Measurements from ENCODE around the gene SLC12A1.

Gene SLC12A1

GRCh38 chr15:48317221-48317620, 111.1 kb downstream of the SLC12A1 start:
- TF ChIP-seq FOXP2 (optimal IDR thresholded peaks at IDR 0.05; ENCODE audit: borderline replicate concordance, extremely low read depth, extremely low read length, insufficient read depth): no peak
- no peak for TF ChIP-seq POLR2AphosphoS5 (IDR thresholded peaks at IDR 0.05; ENCODE audit: low read depth, low read length)
- no peak for TF ChIP-seq SIN3A (IDR thresholded peaks at IDR 0.05; ENCODE audit: borderline replicate concordance, insufficient read depth, low read length)
- TF ChIP-seq, protein P1, sequence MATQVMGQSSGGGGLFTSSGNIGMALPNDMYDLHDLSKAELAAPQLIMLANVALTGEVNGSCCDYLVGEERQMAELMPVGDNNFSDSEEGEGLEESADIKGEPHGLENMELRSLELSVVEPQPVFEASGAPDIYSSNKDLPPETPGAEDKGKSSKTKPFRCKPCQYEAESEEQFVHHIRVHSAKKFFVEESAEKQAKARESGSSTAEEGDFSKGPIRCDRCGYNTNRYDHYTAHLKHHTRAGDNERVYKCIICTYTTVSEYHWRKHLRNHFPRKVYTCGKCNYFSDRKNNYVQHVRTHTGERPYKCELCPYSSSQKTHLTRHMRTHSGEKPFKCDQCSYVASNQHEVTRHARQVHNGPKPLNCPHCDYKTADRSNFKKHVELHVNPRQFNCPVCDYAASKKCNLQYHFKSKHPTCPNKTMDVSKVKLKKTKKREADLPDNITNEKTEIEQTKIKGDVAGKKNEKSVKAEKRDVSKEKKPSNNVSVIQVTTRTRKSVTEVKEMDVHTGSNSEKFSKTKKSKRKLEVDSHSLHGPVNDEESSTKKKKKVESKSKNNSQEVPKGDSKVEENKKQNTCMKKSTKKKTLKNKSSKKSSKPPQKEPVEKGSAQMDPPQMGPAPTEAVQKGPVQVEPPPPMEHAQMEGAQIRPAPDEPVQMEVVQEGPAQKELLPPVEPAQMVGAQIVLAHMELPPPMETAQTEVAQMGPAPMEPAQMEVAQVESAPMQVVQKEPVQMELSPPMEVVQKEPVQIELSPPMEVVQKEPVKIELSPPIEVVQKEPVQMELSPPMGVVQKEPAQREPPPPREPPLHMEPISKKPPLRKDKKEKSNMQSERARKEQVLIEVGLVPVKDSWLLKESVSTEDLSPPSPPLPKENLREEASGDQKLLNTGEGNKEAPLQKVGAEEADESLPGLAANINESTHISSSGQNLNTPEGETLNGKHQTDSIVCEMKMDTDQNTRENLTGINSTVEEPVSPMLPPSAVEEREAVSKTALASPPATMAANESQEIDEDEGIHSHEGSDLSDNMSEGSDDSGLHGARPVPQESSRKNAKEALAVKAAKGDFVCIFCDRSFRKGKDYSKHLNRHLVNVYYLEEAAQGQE (IDR thresholded peaks at IDR 0.05; ENCODE audit: insufficient read depth in 1 of 2, low read depth in 2 of 2, low read length in 2 of 2): no peak
- no peak for TF ChIP-seq TAF1 (IDR thresholded peaks at IDR 0.05; ENCODE audit: borderline replicate concordance, insufficient read depth, low read length)

GRCh38 chr15:48318131-48318530, 112.0 kb downstream of the SLC12A1 start:
- no peak for TF ChIP-seq FOXP2 (optimal IDR thresholded peaks at IDR 0.05; ENCODE audit: borderline replicate concordance, extremely low read depth, extremely low read length, insufficient read depth)
- no peak for TF ChIP-seq TAF1 (IDR thresholded peaks at IDR 0.05; ENCODE audit: borderline replicate concordance, insufficient read depth, low read length)
- TF ChIP-seq POLR2AphosphoS5 (IDR thresholded peaks at IDR 0.05; ENCODE audit: low read depth, low read length): no peak
- TF ChIP-seq SIN3A (IDR thresholded peaks at IDR 0.05; ENCODE audit: borderline replicate concordance, insufficient read depth, low read length): no peak
- TF ChIP-seq, protein P1 (IDR thresholded peaks at IDR 0.05; ENCODE audit: insufficient read depth in 1 of 2, low read depth in 2 of 2, low read length in 2 of 2): no peak

DNA sequence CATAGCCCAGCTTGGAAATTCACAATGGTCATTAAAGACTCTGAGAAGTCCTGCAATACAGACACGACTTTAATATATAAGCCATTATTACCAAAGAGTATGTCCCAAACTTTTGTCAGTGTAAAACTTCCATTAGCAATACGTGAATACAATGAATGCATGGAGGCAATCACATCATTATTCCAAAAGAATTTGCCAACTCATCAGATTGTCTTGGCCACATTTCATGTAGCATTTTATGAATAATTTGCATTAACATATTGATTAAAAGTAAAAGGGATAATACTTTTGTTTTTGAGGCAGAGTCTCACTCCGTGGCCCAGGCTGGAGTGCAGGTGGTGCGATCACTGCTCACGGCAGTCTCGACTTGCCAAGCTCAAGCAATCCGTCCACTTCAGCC, 117.2 kb downstream of the SLC12A1 start:
- no peak for TF ChIP-seq SIN3A (IDR thresholded peaks at IDR 0.05; ENCODE audit: borderline replicate concordance, insufficient read depth, low read length)
- TF ChIP-seq, protein P1 (IDR thresholded peaks at IDR 0.05; ENCODE audit: insufficient read depth in 1 of 2, low read depth in 2 of 2, low read length in 2 of 2): no peak
- no peak for TF ChIP-seq FOXP2 (optimal IDR thresholded peaks at IDR 0.05; ENCODE audit: borderline replicate concordance, extremely low read depth, extremely low read length, insufficient read depth)
- TF ChIP-seq TAF1 (IDR thresholded peaks at IDR 0.05; ENCODE audit: borderline replicate concordance, insufficient read depth, low read length): no peak
- TF ChIP-seq POLR2AphosphoS5 (IDR thresholded peaks at IDR 0.05; ENCODE audit: low read depth, low read length): no peak

GRCh38 chr15:48324949-48325348, 118.8 kb downstream of the SLC12A1 start:
- TF ChIP-seq TAF1 (IDR thresholded peaks at IDR 0.05; ENCODE audit: borderline replicate concordance, insufficient read depth, low read length): no peak

DNA sequence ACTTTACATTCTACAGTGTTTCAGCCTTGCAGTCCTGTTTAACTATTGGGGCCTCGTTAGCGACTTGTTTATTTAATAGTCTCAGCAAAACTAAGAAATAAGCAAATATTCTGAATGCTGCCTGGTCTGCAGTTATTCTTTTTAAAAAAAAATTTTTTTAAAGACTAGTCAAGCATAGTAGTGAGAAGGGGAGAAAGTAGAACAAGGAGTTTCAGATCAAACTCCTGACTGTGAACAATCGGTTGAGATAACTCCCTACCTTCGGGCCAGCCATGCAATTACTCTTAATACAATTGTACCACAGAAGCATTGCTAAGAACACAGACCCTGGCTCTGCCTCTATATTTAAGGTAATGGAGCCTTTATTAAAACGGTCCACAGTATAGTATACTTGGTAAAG, 119.3 kb downstream of the SLC12A1 start:
- no peak for TF ChIP-seq POLR2AphosphoS5 (IDR thresholded peaks at IDR 0.05; ENCODE audit: low read depth, low read length)
- TF ChIP-seq, protein P1 (IDR thresholded peaks at IDR 0.05; ENCODE audit: insufficient read depth in 1 of 2, low read depth in 2 of 2, low read length in 2 of 2): no peak

All from PFSK-1 (cell line).